Cerebellar cortex (tissue), 1 donor: ENCODE data around the gene CSRP1.
"Not testable (repeated sequence)": the region's sequence is repeated elsewhere in the genome, so short reads cannot be mapped to it uniquely, and the experiment has no call there.

ENCODE experiments used
- DNase-seq: peaks from one replicate; pipeline ENCODE4 v3.0.0-alpha.2; 2015; ENCODE audit warnings: low spot score

Gene CSRP1

GRCh38 chr1:201537891-201538611 is 31.1 kb upstream of the CSRP1 start:
- DNase-seq, result peak; percentile 41

- no peak for DNase-seq
Observed at GRCh38 chr1:201537467-201537866, 30.5 kb upstream of the CSRP1 start.

GRCh38 chr1:201537028-201537427 is 30.1 kb upstream of the CSRP1 start:
- no peak for DNase-seq

- DNase-seq, result no peak
Observed at GRCh38 chr1:201536558-201536957, 29.6 kb upstream of the CSRP1 start.

- no peak for DNase-seq
Observed at GRCh38 chr1:201535919-201536245, 29.0 kb upstream of the CSRP1 start.

GRCh38 chr1:201535046-201535918 is 28.4 kb upstream of the CSRP1 start:
- no peak for DNase-seq

GRCh38 chr1:201533836-201534235 is 26.9 kb upstream of the CSRP1 start:
- DNase-seq, result no peak

GRCh38 chr1:201531551-201532425 is 24.9 kb upstream of the CSRP1 start:
- peak; percentile 27 for DNase-seq

GRCh38 chr1:201530741-201531531 is 24.0 kb upstream of the CSRP1 start:
- peak; percentile 72 for DNase-seq

- DNase-seq, result no peak
Observed at GRCh38 chr1:201528631-201529252, 21.8 kb upstream of the CSRP1 start.

- DNase-seq, result no peak
Observed at GRCh38 chr1:201527879-201528278, 21.0 kb upstream of the CSRP1 start.

GRCh38 chr1:201525193-201525778 is 18.4 kb upstream of the CSRP1 start:
- no peak for DNase-seq

GRCh38 chr1:201520046-201520575 is 13.2 kb upstream of the CSRP1 start:
- DNase-seq, result not testable (repeated sequence)

- DNase-seq, result no peak
Observed at GRCh38 chr1:201518071-201518470, 11.1 kb upstream of the CSRP1 start.

- DNase-seq, result no peak
Observed at GRCh38 chr1:201517631-201518030, 10.7 kb upstream of the CSRP1 start.

GRCh38 chr1:201516511-201517127 is 9.7 kb upstream of the CSRP1 start:
- DNase-seq, result no peak

- no peak for DNase-seq
Observed at GRCh38 chr1:201515895-201516294, 9.0 kb upstream of the CSRP1 start.

- no peak for DNase-seq
Observed at GRCh38 chr1:201515062-201515750, 8.3 kb upstream of the CSRP1 start.

GRCh38 chr1:201514466-201514865 is 7.5 kb upstream of the CSRP1 start:
- DNase-seq, result no peak
